Measurements from ENCODE around the gene CYP2W1.

DNA sequence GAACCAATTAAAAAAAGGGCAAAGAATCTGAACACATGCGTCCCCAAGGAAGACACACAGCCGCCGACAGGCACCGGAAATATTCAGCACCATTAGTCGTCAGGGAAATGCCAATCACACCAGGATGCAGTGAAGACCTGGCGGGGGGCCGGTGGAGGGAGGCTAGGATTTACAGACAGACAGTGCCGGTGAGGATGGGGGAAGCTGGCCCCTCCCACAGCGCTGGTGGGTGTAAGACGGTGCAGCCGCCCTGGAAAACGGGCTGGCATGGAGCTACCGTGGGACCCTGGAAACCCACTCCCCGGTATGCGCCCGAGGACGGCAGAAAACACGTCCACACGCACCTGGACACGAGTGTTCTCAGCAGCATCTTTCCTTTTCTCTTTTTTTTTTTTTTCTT is 23.7 kb upstream of the CYP2W1 start:
- TF ChIP-seq EZH2 (IDR thresholded peaks at IDR 0.05; ENCODE audit: insufficient read depth, poor library complexity, severe bottlenecking) (no peak), EZH2phosphoT487 (IDR thresholded peaks at IDR 0.05; ENCODE audit: insufficient read depth, low read depth) (no peak)

All from GM23248 (cell line).